ENCODE data around the gene RBM47. TPM values are rescaled to one million over a fixed set of nuclear protein-coding genes. Genes with fewer than 3 reads are reported as not detected.

Gene RBM47
- total and polyA plus RNA-seq, 9 of the 15 experiments (the other 6 are each of a cell fraction or from before 2014, with no cell fraction given): 1.4 to 6.4 (median 3.3) TPM

DNA sequence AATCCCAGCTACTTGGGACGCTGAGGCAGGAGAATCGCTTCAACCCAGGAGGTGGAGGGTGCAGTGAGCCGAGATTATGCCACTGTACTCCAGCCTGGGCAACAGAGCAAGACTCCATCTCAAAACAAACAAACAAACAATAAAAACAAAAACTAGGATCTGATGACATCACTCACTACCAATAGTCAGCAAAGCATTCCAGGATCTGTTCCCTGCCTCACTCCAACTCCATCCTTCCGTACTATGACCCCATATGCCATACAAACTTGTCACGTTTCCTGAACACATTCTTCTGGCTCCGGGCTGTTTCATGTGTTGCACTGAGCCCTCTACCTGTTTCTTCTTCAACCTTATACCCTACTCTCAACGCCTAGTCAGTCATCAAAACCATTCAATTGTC is 47.3 kb downstream of the RBM47 start:
- Histone ChIP-seq H3K9me1 (ENCODE audit: control insufficient read depth, insufficient read depth, low read length) (no peaks in the 10 kb centered on the region), H3K4me1 (replicated peaks in 1 of 2; ENCODE audit: control insufficient read depth in 2 of 2, insufficient read depth in 2 of 2, low read length in 2 of 2) (peaks cover 3 to 5% of the 10 kb centered on the region in 2 experiments; a peak in 2 of 5 replicates), H4K20me1 (replicated peaks; ENCODE audit: control insufficient read depth, insufficient read depth, low read length) (no peaks in the 10 kb centered on the region; the same call in 1 of the 2 replicates), H3K79me2 (ENCODE audit: control insufficient read depth, insufficient read depth, low read length) (no peaks in the 10 kb centered on the region), H2AFZ (ENCODE audit: low read depth, low read length) (no peak overlapping the region), H3K27ac (ENCODE audit: extremely low read depth, low read depth, low read length) (no peak overlapping the region), H3K9ac (ENCODE audit: insufficient read depth in 1 of 2, low read depth in 2 of 2, low read length in 2 of 2) (no peak overlapping the region), H3K36me3 (ENCODE audit: control insufficient read depth, insufficient read depth, low read length) (no peaks in the 10 kb centered on the region), H3K4me2 (ENCODE audit: insufficient read depth, low read length) (no peak overlapping the region), H3K9me3 (replicated peaks; ENCODE audit: control insufficient read depth, insufficient read depth, low read depth, low read length) (no peaks in the 10 kb centered on the region), H3K4me3 (no peak overlapping the region), H3K27me3 (ENCODE audit: control insufficient read depth in 2 of 2, insufficient read depth in 2 of 2, low read length in 2 of 2) (peaks cover 28 to 44% of the 10 kb centered on the region in 2 experiments; a peak in 4 of 5 replicates)
- TF ChIP-seq FOXK1 (CRISPR knock-in tag; IDR thresholded peaks at IDR 0.05; ENCODE audit: borderline replicate concordance): no peak
- no peak for TF ChIP-seq ZNF24 (IDR thresholded peaks at IDR 0.05)
- no peak for TF ChIP-seq MCM7 (IDR thresholded peaks at IDR 0.05)
- no peak for TF ChIP-seq LARP7 (IDR thresholded peaks at IDR 0.05)
- TF ChIP-seq DPF2 (IDR thresholded peaks at IDR 0.05): no peak
- TF ChIP-seq, protein P1, sequence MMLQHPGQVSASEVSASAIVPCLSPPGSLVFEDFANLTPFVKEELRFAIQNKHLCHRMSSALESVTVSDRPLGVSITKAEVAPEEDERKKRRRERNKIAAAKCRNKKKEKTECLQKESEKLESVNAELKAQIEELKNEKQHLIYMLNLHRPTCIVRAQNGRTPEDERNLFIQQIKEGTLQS (IDR thresholded peaks at IDR 0.05): no peak
- TF ChIP-seq, protein P1 (CRISPR knock-in tag; conservative IDR thresholded peaks at IDR 0.05): no peak
- TF ChIP-seq ZNF586 (CRISPR knock-in tag; conservative IDR thresholded peaks at IDR 0.05): no peak
- TF ChIP-seq NFYB (IDR thresholded peaks at IDR 0.05; ENCODE audit: extremely low read depth, insufficient read length): no peak
- no peak for TF ChIP-seq CEBPB (tag; IDR thresholded peaks at IDR 0.05)
- TF ChIP-seq, protein P2, sequence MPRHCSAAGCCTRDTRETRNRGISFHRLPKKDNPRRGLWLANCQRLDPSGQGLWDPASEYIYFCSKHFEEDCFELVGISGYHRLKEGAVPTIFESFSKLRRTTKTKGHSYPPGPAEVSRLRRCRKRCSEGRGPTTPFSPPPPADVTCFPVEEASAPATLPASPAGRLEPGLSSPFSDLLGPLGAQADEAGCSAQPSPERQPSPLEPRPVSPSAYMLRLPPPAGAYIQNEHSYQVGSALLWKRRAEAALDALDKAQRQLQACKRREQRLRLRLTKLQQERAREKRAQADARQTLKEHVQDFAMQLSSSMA (CRISPR knock-in tag; IDR thresholded peaks at IDR 0.05): no peak
- TF ChIP-seq ZNF253 (CRISPR knock-in tag; conservative IDR thresholded peaks at IDR 0.05): no peak
- TF ChIP-seq TGIF2 (CRISPR knock-in tag; IDR thresholded peaks at IDR 0.05): no peak
- TF ChIP-seq, protein P3, sequence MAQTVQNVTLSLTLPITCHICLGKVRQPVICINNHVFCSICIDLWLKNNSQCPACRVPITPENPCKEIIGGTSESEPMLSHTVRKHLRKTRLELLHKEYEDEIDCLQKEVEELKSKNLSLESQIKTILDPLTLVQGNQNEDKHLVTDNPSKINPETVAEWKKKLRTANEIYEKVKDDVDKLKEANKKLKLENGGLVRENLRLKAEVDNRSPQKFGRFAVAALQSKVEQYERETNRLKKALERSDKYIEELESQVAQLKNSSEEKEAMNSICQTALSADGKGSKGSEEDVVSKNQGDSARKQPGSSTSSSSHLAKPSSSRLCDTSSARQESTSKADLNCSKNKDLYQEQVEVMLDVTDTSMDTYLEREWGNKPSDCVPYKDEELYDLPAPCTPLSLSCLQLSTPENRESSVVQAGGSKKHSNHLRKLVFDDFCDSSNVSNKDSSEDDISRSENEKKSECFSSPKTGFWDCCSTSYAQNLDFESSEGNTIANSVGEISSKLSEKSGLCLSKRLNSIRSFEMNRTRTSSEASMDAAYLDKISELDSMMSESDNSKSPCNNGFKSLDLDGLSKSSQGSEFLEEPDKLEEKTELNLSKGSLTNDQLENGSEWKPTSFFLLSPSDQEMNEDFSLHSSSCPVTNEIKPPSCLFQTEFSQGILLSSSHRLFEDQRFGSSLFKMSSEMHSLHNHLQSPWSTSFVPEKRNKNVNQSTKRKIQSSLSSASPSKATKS (CRISPR knock-in tag; IDR thresholded peaks at IDR 0.05): no peak
- TF ChIP-seq C11orf30 (IDR thresholded peaks at IDR 0.05; ENCODE audit: low read depth): no peak
- TF ChIP-seq PHF8 (IDR thresholded peaks at IDR 0.05; ENCODE audit: borderline replicate concordance, low read length): no peak
- no peak for TF ChIP-seq ZNF239 (CRISPR knock-in tag; IDR thresholded peaks at IDR 0.05)
- FAIRE-seq: no peak
- no peak for ATAC-seq
- in situ Hi-C loops (cut with MboI) (no loop called here), intact Hi-C loops (cut with micrococcal nuclease) (no loop called here)
- POLR2A ChIA-PET: no interaction called here
- 6% methylated on average over 7 of the region's 7 CpGs for WGBS (ENCODE audit: insufficient coverage, low coverage, missing lambda C conversion rate)
- BruUV-seq (replicated peaks): no TSS peak
- DNase-seq (ENCODE audit: extremely low read depth in 1 of 4, low spot score in 3 of 4): no peak
- CTCF ChIA-PET (ENCODE audit: low intra/inter-chr PET ratio): no interaction called here
